ENCODE data around the gene AP5S1. TPM values are rescaled to one million over a fixed set of nuclear protein-coding genes. Genes with fewer than 3 reads are reported as not detected.

Gene AP5S1
- polyA plus RNA-seq, 3 donors = 6.6 to 10.8 (median 8.6) TPM

- Mint-ChIP-seq H3K27ac (no peak overlapping the region), H3K4me3 (no peak overlapping the region), H3K9me3 (no peaks in the 10 kb centered on the region), H3K4me1 (peaks cover 21% of the 10 kb centered on the region), H3K36me3 (peaks cover 55 to 85% of the 10 kb centered on the region in 2 donors), H3K27me3 (ENCODE audit: low read depth in 3 of 3) (peaks cover 0 to 2% (median 0%) of the 10 kb centered on the region in 3 donors)
- H4K20me1 ChIP-seq (ENCODE audit: insufficient read depth, low read length) = peaks cover 74% of the 10 kb centered on the region
- no peak overlapping the region for H3K4me3 ChIP-seq (replicated peaks in 1 of 3; ENCODE audit: low read depth in 2 of 3, low read length in 3 of 3)
- H3K4me2 ChIP-seq (replicated peaks; ENCODE audit: extremely low read depth, low read length, poor library complexity, severe bottlenecking) = no peak overlapping the region
- TF ChIP-seq, protein P1, sequence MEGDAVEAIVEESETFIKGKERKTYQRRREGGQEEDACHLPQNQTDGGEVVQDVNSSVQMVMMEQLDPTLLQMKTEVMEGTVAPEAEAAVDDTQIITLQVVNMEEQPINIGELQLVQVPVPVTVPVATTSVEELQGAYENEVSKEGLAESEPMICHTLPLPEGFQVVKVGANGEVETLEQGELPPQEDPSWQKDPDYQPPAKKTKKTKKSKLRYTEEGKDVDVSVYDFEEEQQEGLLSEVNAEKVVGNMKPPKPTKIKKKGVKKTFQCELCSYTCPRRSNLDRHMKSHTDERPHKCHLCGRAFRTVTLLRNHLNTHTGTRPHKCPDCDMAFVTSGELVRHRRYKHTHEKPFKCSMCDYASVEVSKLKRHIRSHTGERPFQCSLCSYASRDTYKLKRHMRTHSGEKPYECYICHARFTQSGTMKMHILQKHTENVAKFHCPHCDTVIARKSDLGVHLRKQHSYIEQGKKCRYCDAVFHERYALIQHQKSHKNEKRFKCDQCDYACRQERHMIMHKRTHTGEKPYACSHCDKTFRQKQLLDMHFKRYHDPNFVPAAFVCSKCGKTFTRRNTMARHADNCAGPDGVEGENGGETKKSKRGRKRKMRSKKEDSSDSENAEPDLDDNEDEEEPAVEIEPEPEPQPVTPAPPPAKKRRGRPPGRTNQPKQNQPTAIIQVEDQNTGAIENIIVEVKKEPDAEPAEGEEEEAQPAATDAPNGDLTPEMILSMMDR (IDR thresholded peaks at IDR 0.05) = no peak
- H3K27ac ChIP-seq (ENCODE audit: low read depth in 1 of 2, low read length in 2 of 2) = no peak overlapping the region
- intact Hi-C loops (cut with micrococcal nuclease) = no loop called here
- H3K79me2 ChIP-seq (ENCODE audit: insufficient read depth, low read length) = peaks cover 38% of the 10 kb centered on the region
- H3K27me3 ChIP-seq (ENCODE audit: control insufficient read depth in 2 of 2, insufficient read depth in 2 of 2, low read length in 2 of 2) = no peaks in the 10 kb centered on the region
- DNase-seq = no peak
- 100% methylated on average over 1 of the region's 4 CpGs for WGBS (ENCODE audit: insufficient coverage)
- no peak overlapping the region for H3K9ac ChIP-seq (ENCODE audit: insufficient read depth, low read length, poor library complexity, severe bottlenecking)
- peaks cover 48 to 90% of the 10 kb centered on the region in 2 donors for H3K36me3 ChIP-seq (replicated peaks in 1 of 2; ENCODE audit: control insufficient read depth in 1 of 2, insufficient read depth in 2 of 2, low read length in 2 of 2)
- H2AFZ ChIP-seq (ENCODE audit: insufficient read depth, low read depth, low read length, poor library complexity, severe bottlenecking) = no peak overlapping the region
- H3K9me3 ChIP-seq (replicated peaks in 1 of 2; ENCODE audit: control insufficient read depth in 1 of 2, insufficient read depth in 1 of 2, low read length in 2 of 2) = no peaks in the 10 kb centered on the region
- peaks cover 7 to 9% of the 10 kb centered on the region in 2 donors for H3K4me1 ChIP-seq (ENCODE audit: control insufficient read depth in 1 of 2, insufficient read depth in 2 of 2, low read length in 2 of 2)
These were observed 51.4 kb downstream of the AP5S1 start for GRCh38 chr20:3871550-3872265.

- H3K27me3 ChIP-seq (ENCODE audit: control insufficient read depth in 2 of 2, insufficient read depth in 2 of 2, low read length in 2 of 2) = no peaks in the 10 kb centered on the region
- peaks cover 59% of the 10 kb centered on the region for H4K20me1 ChIP-seq (ENCODE audit: insufficient read depth, low read length)
- 100% methylated on average over 4 of the region's 5 CpGs for WGBS (ENCODE audit: insufficient coverage)
- Mint-ChIP-seq H3K9me3 (no peaks in the 10 kb centered on the region), H3K27ac (no peak overlapping the region), H3K36me3 (peaks cover 40 to 67% of the 10 kb centered on the region in 2 donors), H3K27me3 (ENCODE audit: low read depth in 3 of 3) (no peaks in the 10 kb centered on the region), H3K4me3 (no peak overlapping the region), H3K4me1 (peaks cover 26% of the 10 kb centered on the region)
- H3K4me2 ChIP-seq (replicated peaks; ENCODE audit: extremely low read depth, low read length, poor library complexity, severe bottlenecking) = no peak overlapping the region
- intact Hi-C loops (cut with micrococcal nuclease) = no loop called here
- no peak overlapping the region for H3K9ac ChIP-seq (ENCODE audit: insufficient read depth, low read length, poor library complexity, severe bottlenecking)
- H3K4me1 ChIP-seq (ENCODE audit: control insufficient read depth in 1 of 2, insufficient read depth in 2 of 2, low read length in 2 of 2) = peaks cover 12% of the 10 kb centered on the region in 2 donors
- TF ChIP-seq, protein P1 (IDR thresholded peaks at IDR 0.05) = no peak
- H3K4me3 ChIP-seq (replicated peaks in 1 of 3; ENCODE audit: low read depth in 2 of 3, low read length in 3 of 3) = no peak overlapping the region
- peaks cover 38% of the 10 kb centered on the region for H3K79me2 ChIP-seq (ENCODE audit: insufficient read depth, low read length)
- H2AFZ ChIP-seq (ENCODE audit: insufficient read depth, low read depth, low read length, poor library complexity, severe bottlenecking) = no peak overlapping the region
- H3K27ac ChIP-seq (ENCODE audit: low read depth in 1 of 2, low read length in 2 of 2) = peak overlapping the region in 1 of 2 donors; percentile 49
- no peaks in the 10 kb centered on the region for H3K9me3 ChIP-seq (replicated peaks in 1 of 2; ENCODE audit: control insufficient read depth in 1 of 2, insufficient read depth in 1 of 2, low read length in 2 of 2)
- DNase-seq = no peak
- H3K36me3 ChIP-seq (replicated peaks in 1 of 2; ENCODE audit: control insufficient read depth in 1 of 2, insufficient read depth in 2 of 2, low read length in 2 of 2) = peaks cover 34 to 72% of the 10 kb centered on the region in 2 donors
These were observed 53.2 kb downstream of the AP5S1 start for GRCh38 chr20:3873507-3873906.

Data from CD14-positive monocyte (primary cell).